ENCODE data around the gene ANO8.
"Not testable (repeated sequence)": the region's sequence is repeated elsewhere in the genome, so short reads cannot be mapped to it uniquely, and the experiment has no call there.

The ANO8 gene

GRCh38 chr19:17376935-17377600 is 42.4 kb upstream of the ANO8 start, which contains the start of gene PLVAP:
PLVAP (minus strand) TSS chr19:17377342; CDS start chr19:17377288, 54 bp downstream.
- Histone ChIP-seq H3K27ac (no peak within 1 kb of the TSS), H3K27me3 (peaks cover 0 to 9% of the 10 kb centered on the region in 2 donors), H3K9me3 (no peaks in the 10 kb centered on the region), H3K4me1 (peaks cover 0 to 2% (median 0%) of the 10 kb centered on the region in 4 donors), H3K4me3 (peak within 1 kb of the TSS; percentile 14 to 33), H3K36me3 (no peaks in the 10 kb centered on the region)
- peak in 1 of 2 donors; percentile 69 for DNase-seq
- no peak for TF ChIP-seq CTCF (IDR thresholded peaks at IDR 0.05)
- intact Hi-C loops (cut with DNase I; ENCODE audit: low total_unique reads), result no loop called here

- H3K27me3 ChIP-seq, result peaks cover 0 to 8% of the 10 kb centered on the region in 2 donors
- DNase-seq, result no peak
- no peaks in the 10 kb centered on the region for H3K36me3 ChIP-seq
- TF ChIP-seq CTCF (IDR thresholded peaks at IDR 0.05), result no peak
- intact Hi-C loops (cut with DNase I; ENCODE audit: low total_unique reads), result no loop called here
- no peaks in the 10 kb centered on the region for H3K9me3 ChIP-seq
- no peak overlapping the region for H3K27ac ChIP-seq
- peaks cover 0 to 12% (median 2%) of the 10 kb centered on the region in 4 donors for H3K4me1 ChIP-seq
- no peak overlapping the region for H3K4me3 ChIP-seq
These were observed 35.5 kb upstream of the ANO8 start for GRCh38 chr19:17370026-17370587.

- H3K27ac ChIP-seq, result no peak overlapping the region
- DNase-seq, result no peak
- peaks cover 0 to 8% of the 10 kb centered on the region in 2 donors for H3K27me3 ChIP-seq
- H3K36me3 ChIP-seq, result no peaks in the 10 kb centered on the region
- intact Hi-C loops (cut with DNase I; ENCODE audit: low total_unique reads), result no loop called here
- no peaks in the 10 kb centered on the region for H3K9me3 ChIP-seq
- peaks cover 0 to 11% (median 2%) of the 10 kb centered on the region in 4 donors for H3K4me1 ChIP-seq
- H3K4me3 ChIP-seq, result no peak overlapping the region
- no peak for TF ChIP-seq CTCF (IDR thresholded peaks at IDR 0.05)
These were observed 30.7 kb upstream of the ANO8 start for GRCh38 chr19:17365361-17365760.

GRCh38 chr19:17363852-17364605 is 29.4 kb upstream of the ANO8 start:
- H3K27me3 ChIP-seq; DNase-seq; H3K4me3 ChIP-seq; H3K9me3 ChIP-seq; H3K4me1 ChIP-seq; H3K36me3 ChIP-seq; intact Hi-C loops (cut with DNase I; ENCODE audit: low total_unique reads); H3K27ac ChIP-seq: not testable (repeated sequence)

- Histone ChIP-seq H3K9me3 (no peaks in the 10 kb centered on the region), H3K27ac (no peak overlapping the region), H3K4me1 (peaks cover 0 to 6% (median 0%) of the 10 kb centered on the region in 4 donors), H3K27me3 (no peaks in the 10 kb centered on the region), H3K4me3 (no peak overlapping the region), H3K36me3 (no peaks in the 10 kb centered on the region)
- DNase-seq, result no peak
- intact Hi-C loops (cut with DNase I; ENCODE audit: low total_unique reads), result no loop called here
- TF ChIP-seq CTCF (IDR thresholded peaks at IDR 0.05), result no peak
These were observed 25.5 kb upstream of the ANO8 start for GRCh38 chr19:17359905-17360800.

Measured in tibial artery (tissue), 4 donors.